Activated CD8-positive, alpha-beta memory T cell treated with anti-CD3 and anti-CD28 coated beads, Interleukin-2, amount 50 U/mL, for 1 hour (primary cell): Measurements from ENCODE around the gene GLTP.
"Not testable (repeated sequence)": the region's sequence is repeated elsewhere in the genome, so short reads cannot be mapped to it uniquely, and the experiment has no call there.

ENCODE experiments used
- DNase-seq: peaks from one replicate; pipeline ENCODE4 v3.0.0-alpha.2; 2020; ENCODE audit errors: extremely low read depth

GLTP gene

DNA sequence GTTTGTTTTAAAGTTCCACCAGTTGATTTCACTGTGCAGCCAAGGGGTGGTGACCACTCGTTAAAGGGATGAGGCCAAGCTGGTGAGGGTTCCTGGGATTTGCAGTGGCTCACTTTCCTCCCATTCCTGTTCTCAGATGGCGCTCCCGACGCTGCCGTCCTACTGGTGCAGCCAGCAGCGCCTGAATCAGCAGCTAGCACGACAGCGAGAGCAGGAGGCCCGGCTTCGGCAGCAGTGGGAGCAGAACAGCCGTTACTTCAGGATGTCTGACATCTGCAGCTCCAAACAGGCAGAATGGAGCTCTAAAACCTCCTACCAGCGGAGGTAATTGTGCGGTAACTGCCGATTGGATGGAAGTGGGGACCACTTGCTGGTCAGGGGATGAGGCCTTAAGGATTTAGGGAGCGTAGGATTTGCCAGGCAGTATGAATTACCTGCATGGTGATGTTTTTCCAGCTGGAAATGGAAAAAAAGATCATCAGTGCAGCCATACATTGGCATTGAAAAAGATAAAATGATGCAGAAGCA is 22.6 kb upstream of the GLTP start:
- no peak for DNase-seq

DNA sequence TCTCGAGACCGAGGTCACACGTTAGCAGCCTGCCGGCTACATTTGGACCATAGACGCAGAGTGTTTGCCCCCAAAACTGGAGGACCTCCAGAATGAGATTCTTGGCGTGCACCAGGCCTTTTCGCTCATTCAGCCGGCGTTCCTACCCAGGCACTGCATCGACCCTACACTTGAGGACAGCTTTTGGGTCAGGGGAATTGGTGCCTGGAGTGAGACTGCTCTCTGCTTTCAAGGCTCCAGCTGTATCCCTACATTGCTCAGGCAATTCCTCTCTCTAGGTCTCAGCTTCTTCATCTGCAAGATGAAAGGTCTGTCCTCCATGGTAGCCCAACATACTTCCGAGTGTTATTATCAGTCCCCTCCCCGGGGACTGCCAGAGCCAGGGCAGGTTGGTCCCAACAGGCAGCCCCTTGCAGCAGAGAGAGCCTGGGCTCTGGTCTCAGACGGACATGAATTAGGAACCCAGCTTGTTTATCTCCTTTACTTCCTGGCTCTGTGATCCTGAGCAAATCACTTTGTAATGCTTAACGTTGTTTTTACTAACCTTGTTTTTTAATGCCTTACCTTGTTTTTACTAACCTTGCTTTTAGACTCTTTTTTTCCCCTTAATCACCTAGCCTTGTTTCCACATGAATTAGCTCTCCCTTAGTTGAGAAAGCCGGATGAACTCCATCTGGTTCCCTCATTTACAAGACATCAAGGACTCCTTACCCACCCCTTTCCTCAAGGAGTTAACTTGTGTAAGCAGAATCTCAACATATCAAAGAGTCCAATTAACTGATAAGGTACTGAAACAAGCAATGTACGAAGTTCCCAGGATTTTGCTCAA is 20.6 kb upstream of the GLTP start:
- DNase-seq: no peak

- peak; percentile 39 for DNase-seq
Observed at GRCh38 chr12:109899783-109900751, 19.7 kb upstream of the GLTP start, which contains the start of gene TCHP. TCHP (plus strand) TSS chr12:109900274; CDS start chr12:109903027, 2,753 bp downstream.

DNA sequence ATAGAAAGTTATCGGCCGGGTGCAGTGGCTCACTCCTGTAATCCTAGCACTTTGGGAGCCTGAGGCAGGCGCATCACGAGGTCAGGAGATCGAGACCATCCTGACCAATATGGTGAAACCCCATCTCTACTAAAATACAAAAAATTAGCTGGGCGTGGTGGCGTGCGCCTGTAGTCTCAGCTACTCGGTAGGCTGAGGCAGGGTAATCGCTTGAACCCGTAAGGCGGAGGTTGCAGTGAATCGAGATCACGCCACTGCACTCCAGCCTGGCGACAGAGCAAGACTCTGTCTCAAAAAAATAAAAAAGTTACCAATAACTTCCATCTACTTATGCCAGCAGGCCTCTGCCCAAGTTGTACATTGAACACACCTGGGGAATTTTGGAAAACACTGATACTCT is 19.0 kb upstream of the GLTP start:
- not testable (repeated sequence) for DNase-seq

DNA sequence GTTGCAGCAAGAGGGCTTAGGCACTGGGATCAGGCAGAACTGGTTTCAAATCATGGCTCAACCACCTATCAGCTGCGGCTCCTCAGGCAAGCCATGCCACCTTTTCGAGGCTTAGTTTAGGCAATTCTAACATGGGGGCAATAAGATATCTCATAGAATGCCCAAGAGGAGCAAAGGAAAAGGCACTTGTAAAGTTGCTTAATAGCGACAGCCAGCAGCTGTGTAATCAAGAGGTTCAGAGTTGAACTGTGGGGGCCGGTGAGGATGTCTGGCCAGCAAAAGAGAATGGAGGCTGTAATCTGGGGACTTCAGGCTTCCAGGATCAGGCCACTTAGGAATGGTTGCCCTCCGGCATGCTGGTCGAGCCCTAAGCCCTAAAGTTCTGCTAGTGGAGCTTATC is 16.7 kb upstream of the GLTP start:
- no peak for DNase-seq

DNA sequence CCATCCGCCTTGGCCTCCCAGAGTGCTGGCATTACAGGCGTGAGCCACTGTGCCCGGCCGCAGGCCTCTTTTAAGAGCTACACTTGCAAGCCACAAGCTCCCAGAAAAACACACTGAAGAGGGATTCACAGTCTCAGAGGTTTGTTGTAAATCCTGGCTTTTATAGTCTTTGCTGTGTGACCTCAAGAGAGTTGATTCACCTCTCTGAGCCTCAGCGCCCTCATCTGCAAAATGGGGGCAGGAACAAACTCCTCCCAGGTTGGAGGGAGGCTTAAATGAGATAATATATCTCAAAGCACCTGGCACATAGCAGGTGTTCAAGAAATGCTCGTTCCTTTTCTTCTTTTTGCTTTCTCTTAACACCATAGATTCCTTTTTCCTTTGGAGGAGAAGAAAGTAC is 15.8 kb upstream of the GLTP start:
- no peak for DNase-seq

DNA sequence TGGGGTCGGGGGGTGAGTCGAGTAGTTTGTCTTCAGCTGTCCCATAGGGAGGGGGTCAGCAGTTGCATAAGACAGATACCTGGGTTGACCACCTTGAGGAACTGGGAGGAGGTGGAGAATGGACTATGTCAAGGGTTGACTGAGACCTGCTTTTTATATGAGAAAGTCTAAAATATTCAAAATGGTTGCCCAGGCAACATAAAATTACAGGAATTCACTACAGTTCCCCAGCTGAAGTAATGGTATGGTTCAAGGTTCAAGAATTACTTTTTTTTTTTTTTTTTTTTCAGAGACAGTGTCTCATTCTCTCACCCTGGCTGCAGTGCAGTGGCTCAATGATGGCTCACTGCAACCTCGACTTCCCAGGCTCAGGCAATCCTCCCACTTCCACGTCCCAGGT is 14.6 kb upstream of the GLTP start:
- DNase-seq: no peak

- no peak for DNase-seq
Observed at GRCh38 chr12:109893261-109893995, 13.1 kb upstream of the GLTP start.

GRCh38 chr12:109892748-109893147 is 12.4 kb upstream of the GLTP start:
- no peak for DNase-seq

GRCh38 chr12:109892165-109892715 is 11.9 kb upstream of the GLTP start:
- DNase-seq: no peak

- not testable (repeated sequence) for DNase-seq
Observed at GRCh38 chr12:109891731-109892130, 11.4 kb upstream of the GLTP start.

DNA sequence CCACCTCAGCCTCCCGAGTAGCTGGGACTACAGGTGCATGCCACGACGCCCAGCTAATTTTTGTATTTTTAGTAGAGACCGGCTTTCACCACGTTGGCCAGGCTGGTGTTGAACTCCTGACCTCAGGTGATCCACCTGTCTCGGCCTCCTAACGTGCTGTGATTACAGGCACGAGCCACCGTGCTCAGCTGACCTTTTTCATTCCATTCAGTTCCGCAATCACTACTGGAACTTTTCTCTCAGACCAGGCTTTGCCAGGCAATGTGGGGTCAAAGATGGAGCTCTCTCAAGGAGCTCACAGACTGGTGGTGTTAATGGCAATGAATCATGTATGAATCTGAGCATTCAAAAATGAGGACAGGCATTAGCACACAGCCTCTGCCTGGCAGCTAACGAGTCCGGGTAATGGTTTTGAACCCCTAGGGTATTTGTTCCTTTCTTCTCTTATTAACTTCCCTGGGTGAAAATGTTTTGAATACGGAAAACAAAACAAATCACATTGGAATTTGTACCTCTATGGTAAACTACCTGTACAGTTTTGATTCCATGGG is 10.4 kb upstream of the GLTP start:
- no peak for DNase-seq

- DNase-seq: no peak
Observed at GRCh38 chr12:109888179-109889020, 8.1 kb upstream of the GLTP start.

DNA sequence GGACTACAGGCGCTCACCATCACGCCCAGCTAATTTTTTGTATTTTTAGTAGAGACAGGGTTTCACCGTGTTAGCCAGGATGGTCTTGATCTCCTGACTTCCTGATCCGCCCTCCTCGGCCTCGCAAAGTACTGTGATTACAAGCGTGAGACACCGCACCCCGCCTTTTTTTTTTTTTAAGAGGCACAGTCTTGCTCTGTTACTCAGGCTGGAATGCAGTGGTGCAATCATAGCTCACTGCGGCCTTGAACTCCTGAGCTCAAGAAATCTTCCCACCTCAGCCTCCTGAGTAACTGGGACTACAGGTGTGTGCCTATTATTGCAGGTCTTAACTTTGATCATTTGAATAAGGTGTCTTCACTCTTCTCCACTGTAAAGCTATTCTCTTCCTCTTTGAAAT is 5.3 kb upstream of the GLTP start:
- no peak for DNase-seq

DNA sequence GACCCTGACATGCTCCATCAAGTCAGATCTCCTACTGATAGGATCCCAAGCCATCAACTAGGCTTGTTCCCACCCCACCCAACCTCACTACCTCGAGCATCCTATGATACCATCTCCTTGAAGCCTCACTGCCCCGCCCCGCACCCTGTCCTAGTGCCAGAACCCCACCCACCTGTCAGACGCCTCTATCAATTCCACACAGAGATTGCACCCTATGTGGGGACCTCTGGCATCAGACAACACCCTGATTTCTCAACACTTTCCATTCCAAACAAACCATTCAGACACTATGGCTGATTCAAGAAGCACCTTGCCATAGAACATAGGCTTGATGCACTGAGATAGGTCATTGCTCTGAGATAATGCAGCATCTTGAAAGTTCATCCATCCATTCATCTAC is 3.1 kb upstream of the GLTP start:
- no peak for DNase-seq

DNA sequence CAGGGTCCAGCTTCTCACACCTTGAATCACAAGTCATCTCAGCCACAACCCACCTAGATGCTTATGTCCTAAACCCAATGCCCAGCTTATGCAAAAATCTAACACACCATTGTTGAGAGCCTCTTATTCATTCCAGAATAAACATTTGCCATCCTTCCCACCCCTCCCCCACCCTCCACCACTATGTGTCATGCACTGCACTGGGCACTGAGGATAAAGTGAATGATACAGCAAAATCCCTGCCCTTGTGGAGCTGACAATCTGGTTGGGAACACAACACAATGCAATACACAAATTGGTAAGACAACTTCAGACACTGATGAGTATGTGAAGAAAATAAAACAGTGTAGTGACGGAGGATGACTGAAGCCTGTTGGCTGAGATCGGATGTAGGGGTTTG is 1.4 kb upstream of the GLTP start:
- no peak for DNase-seq

- no peak for DNase-seq
Observed at GRCh38 chr12:109880938-109881337, 597 bp upstream of the GLTP start.

- no peak for DNase-seq
Observed at GRCh38 chr12:109879351-109880042, 844 bp downstream of the GLTP start.

DNA sequence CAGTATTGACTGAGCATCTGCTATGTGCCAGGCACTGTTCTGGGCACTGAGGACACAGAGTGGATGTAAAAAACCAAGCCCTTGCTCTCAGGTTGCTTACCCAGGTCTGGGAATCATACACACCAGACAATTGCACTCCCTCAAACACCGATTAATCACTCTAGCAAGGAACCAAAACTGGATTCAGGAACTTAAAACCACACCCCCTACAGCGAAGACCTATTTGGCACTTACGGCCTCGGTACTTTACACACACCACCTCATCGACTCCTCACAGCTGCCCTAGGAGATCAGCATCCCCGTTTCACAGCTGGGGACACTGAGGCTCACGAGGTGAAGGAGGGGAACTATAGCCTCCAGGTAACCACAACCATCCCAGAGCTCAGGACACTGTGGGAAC is 1.6 kb downstream of the GLTP start:
- DNase-seq: no peak

GRCh38 chr12:109878247-109878625 is 2.1 kb downstream of the GLTP start:
- DNase-seq: no peak
